ENCODE data around the gene MYL10.
A peak's percentile ranks its signal among the peaks of the same experiment; 100 is the strongest.

Gene MYL10

GRCh38 chr7:101595766-101596537 is 33.1 kb downstream of the MYL10 start:
- no peak for FAIRE-seq

GRCh38 chr7:101595246-101595645 is 33.9 kb downstream of the MYL10 start:
- FAIRE-seq: no peak

- FAIRE-seq: no peak
These were observed 34.3 kb downstream of the MYL10 start for GRCh38 chr7:101594790-101595189.

GRCh38 chr7:101593556-101593955 is 35.5 kb downstream of the MYL10 start:
- no peak for FAIRE-seq

GRCh38 chr7:101591504-101591903 is 37.6 kb downstream of the MYL10 start:
- no peak for FAIRE-seq

GRCh38 chr7:101590663-101591435 is 38.2 kb downstream of the MYL10 start:
- no peak for FAIRE-seq

GRCh38 chr7:101589976-101590662 is 39.0 kb downstream of the MYL10 start:
- no peak for FAIRE-seq

- FAIRE-seq: no peak
These were observed 40.0 kb downstream of the MYL10 start for GRCh38 chr7:101589052-101589451.

GRCh38 chr7:101588131-101588935 is 40.8 kb downstream of the MYL10 start:
- FAIRE-seq: peak; percentile 83

GRCh38 chr7:101586906-101587677 is 42.0 kb downstream of the MYL10 start:
- no peak for FAIRE-seq

- FAIRE-seq: no peak
These were observed 42.8 kb downstream of the MYL10 start for GRCh38 chr7:101586078-101586905.

- FAIRE-seq: no peak
These were observed 46.1 kb downstream of the MYL10 start for GRCh38 chr7:101582971-101583370.

GRCh38 chr7:101581891-101582290 is 47.2 kb downstream of the MYL10 start:
- no peak for FAIRE-seq

- FAIRE-seq: no peak
These were observed 48.5 kb downstream of the MYL10 start for GRCh38 chr7:101580596-101580995.

- FAIRE-seq: no peak
These were observed 50.5 kb downstream of the MYL10 start for GRCh38 chr7:101578552-101578951.

GRCh38 chr7:101576998-101577397 is 52.1 kb downstream of the MYL10 start:
- no peak for FAIRE-seq

- FAIRE-seq: peak; percentile 26
These were observed 53.4 kb downstream of the MYL10 start for GRCh38 chr7:101575721-101576120.

GRCh38 chr7:101575168-101575567 is 53.9 kb downstream of the MYL10 start:
- no peak for FAIRE-seq

- FAIRE-seq: no peak
These were observed 56.9 kb downstream of the MYL10 start for GRCh38 chr7:101572156-101572555.

- no peak for FAIRE-seq
These were observed 61.9 kb downstream of the MYL10 start for GRCh38 chr7:101567230-101567629.

Measured in endometrium (tissue), 2 donors.